Activated CD8-positive, alpha-beta memory T cell treated with anti-CD3 and anti-CD28 coated beads, Interleukin-2, amount 10 ng/mL, durations not matched to agents 7 days and 5 days (primary cell): Measurements from ENCODE around the gene UCN. TPM values are rescaled to one million over a fixed set of nuclear protein-coding genes. Genes with fewer than 3 reads are reported as not detected.
"Not testable (repeated sequence)": the region's sequence is repeated elsewhere in the genome, so short reads cannot be mapped to it uniquely, and the experiment has no call there.

Source experiments
- ATAC-seq: fragments of 150-1000 bp; cut with Tn5 transposase; one replicate; pipeline ENCODE4 v1.10.0; 2021; ENCODE audit warnings: moderate library complexity
- CTCF ChIA-PET: fragments of 350-600 bp; sonication (Branson Sonifier 250); formaldehyde crosslinking; loops from one replicate; lab custom pipeline; 2021; ENCODE audit warnings: antibody characterized with exemption; lab: Charles Lee
- DNase-seq: peaks from one replicate; pipeline ENCODE4 v3.0.0-alpha.2; 2020
- H3K27ac Mint-ChIP-seq: one replicate; pipeline ENCODE4 v1.8.0; 2021; ENCODE audit warnings: mild to moderate bottlenecking, mixed read lengths
- H3K27me3 Mint-ChIP-seq: one replicate; pipeline ENCODE4 v1.8.0; 2021; ENCODE audit warnings: mixed read lengths
- H3K36me3 Mint-ChIP-seq: one replicate; pipeline ENCODE4 v1.8.0; 2021; ENCODE audit warnings: mild to moderate bottlenecking, mixed read lengths
- H3K4me1 Mint-ChIP-seq: one replicate; pipeline ENCODE4 v1.8.0; 2021; ENCODE audit warnings: mixed read lengths
- H3K4me3 Mint-ChIP-seq: one replicate; pipeline ENCODE4 v1.8.0; 2021; ENCODE audit warnings: mild to moderate bottlenecking, moderate library complexity, mixed read lengths
- H3K9me3 Mint-ChIP-seq: one replicate; pipeline ENCODE4 v1.8.0; 2022; ENCODE audit warnings: low read depth, mixed read lengths
- total RNA-seq, 2 experiments: library from RNA; stranded (reverse); gene quantifications; one replicate each; pipeline ENCODE4 v1.2.3, GENCODE V29; 2021

The UCN gene
- total RNA-seq, 2 experiments from 2014 or later = 1.1 to 2.6 TPM

DNA sequence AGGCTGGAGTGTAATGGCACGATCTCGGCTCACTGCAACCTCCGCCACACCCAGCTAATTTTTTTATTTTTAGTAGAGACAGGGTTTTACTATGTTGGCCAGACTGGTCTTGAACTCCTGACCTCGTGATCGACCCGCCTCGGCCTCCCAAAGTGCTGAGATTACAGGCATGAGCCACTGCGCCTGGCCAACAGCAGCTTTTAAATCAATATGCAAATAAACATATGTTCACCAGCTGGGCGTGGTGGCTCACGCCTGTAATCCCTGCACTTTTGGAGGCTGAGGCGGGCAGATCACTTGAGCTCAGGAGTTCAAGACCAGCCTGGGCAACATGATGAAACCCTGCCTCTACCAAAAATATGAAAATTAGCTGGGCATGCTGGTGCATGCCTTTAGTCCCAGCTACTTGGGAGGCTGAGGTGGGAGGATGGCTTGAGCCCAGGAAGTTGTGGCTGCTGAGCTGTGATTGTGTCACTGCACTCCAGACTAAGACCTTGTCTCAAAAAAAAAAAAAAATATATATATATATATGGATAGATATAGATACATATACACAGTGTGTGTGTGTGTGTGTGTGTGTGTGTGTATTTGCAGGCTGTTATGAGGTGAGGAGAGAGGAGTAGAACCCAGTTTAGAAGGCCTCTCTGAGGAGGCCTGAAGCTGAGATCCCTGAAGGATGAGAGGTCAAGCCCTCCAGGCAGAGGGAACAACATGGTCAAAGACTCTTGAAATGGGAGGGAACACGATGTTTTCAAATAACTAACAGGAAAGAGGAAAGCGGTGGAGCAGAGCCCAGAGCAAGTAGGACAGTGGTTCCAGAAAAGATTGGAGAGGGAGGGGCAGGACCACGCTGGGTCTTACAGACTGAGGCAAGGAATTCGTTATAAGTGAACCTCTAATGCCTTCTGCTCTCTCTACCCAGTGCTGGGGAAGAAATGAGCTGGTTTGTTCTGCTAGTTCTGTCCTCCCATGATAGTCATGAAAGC lies 35.4 kb downstream of the UCN start:
- DNase-seq, H3K36me3 Mint-ChIP-seq, H3K4me3 Mint-ChIP-seq, H3K27ac Mint-ChIP-seq, H3K9me3 Mint-ChIP-seq, ATAC-seq, H3K4me1 Mint-ChIP-seq: not testable (repeated sequence)
- CTCF ChIA-PET = interaction anchor here (0.9 to 2.6 kb wide), 8 partner anchors 8 to 311 kb away, joined by 3 to 10 read pairs (median 4); partner anchors contain the start of genes SLC30A3 and TRIM54
- peaks cover 26% of the 10 kb centered on the region for H3K27me3 Mint-ChIP-seq

- H3K9me3 Mint-ChIP-seq = no peaks in the 10 kb centered on the region
Observed at GRCh38 chr2:27271631-27272340, 36.5 kb downstream of the UCN start.

GRCh38 chr2:27270670-27271069 lies 37.6 kb downstream of the UCN start:
- CTCF ChIA-PET = interaction anchor here (1.8 to 3.2 kb wide), 2 partner anchors 10 to 32 kb away, joined by 12 to 19 read pairs; partner anchors contain the start of gene TRIM54
- Mint-ChIP-seq H3K4me1 (peaks cover 4% of the 10 kb centered on the region), H3K9me3 (no peaks in the 10 kb centered on the region), H3K27me3 (peaks cover 17% of the 10 kb centered on the region), H3K27ac (no peak overlapping the region), H3K4me3 (no peak overlapping the region), H3K36me3 (no peaks in the 10 kb centered on the region)
- DNase-seq (no peak), ATAC-seq (no peak)

More at GRCh38 chr2:27271631-27272340, 36.5 kb downstream of the UCN start:
- DNase-seq = no peak
- H3K27me3 Mint-ChIP-seq = peaks cover 20% of the 10 kb centered on the region
- no peak overlapping the region for H3K4me3 Mint-ChIP-seq
- H3K36me3 Mint-ChIP-seq = no peaks in the 10 kb centered on the region
- CTCF ChIA-PET = interaction anchor here (0.6 to 3.2 kb wide), 8 partner anchors 9 to 173 kb away, joined by 3 to 19 read pairs (median 4); partner anchors contain the start of genes SLC30A3 and TRIM54
- no peak overlapping the region for H3K27ac Mint-ChIP-seq
- H3K4me1 Mint-ChIP-seq = peaks cover 4% of the 10 kb centered on the region
- ATAC-seq = no peak

DNA sequence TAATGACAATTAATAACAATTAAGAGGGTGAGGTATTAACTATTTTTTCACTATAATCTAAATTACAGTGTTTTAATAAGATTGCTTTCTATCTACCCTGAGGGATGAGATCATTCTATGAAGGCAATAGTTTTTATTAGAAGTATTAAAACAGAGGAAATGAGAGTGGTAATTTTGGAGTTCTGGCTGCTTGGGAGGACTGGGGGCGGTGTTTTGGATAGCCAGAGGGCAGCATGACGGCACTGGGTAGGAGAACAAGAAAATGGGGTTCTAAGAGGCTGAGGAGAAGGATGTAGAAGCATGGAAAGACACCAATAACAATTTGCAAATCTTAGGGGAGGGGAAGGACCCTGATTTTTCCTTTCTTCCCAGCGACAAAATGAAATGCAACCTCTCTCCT lies 38.1 kb downstream of the UCN start:
- Mint-ChIP-seq H3K4me1 (peaks cover 8% of the 10 kb centered on the region), H3K4me3 (no peak overlapping the region), H3K27me3 (peaks cover 17% of the 10 kb centered on the region), H3K27ac (no peak overlapping the region), H3K9me3 (no peaks in the 10 kb centered on the region), H3K36me3 (no peaks in the 10 kb centered on the region)
- DNase-seq (no peak), ATAC-seq (no peak)
- CTCF ChIA-PET = interaction anchor here (1.8 to 3.2 kb wide), 2 partner anchors 10 to 32 kb away, joined by 12 to 19 read pairs; partner anchors contain the start of gene TRIM54

DNA sequence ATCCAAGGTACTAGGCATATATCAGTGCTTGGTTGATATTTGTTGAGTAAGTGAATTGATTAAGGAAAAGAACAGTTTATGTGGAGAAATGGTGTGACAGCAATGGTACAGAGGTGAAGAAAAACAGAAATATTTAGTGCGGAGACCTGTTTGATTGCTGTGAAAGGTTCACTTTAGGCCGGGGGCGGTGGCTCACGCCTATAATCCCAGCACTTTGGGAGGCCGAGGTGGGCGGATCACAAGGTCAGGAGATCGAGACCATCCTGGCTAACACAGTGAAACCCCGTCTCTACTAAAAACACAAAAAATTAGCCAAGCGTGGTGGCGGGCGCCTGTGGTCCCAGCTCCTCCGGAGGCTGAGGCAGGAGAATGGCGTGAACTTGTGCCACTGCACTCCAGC lies 39.9 kb downstream of the UCN start:
- H3K27ac Mint-ChIP-seq, CTCF ChIA-PET, H3K4me3 Mint-ChIP-seq, H3K9me3 Mint-ChIP-seq, H3K36me3 Mint-ChIP-seq, ATAC-seq, DNase-seq: not testable (repeated sequence)
- H3K4me1 Mint-ChIP-seq = peaks cover 20% of the 10 kb centered on the region
- peaks cover 28% of the 10 kb centered on the region for H3K27me3 Mint-ChIP-seq

- CTCF ChIA-PET = interaction anchor here (1.0 to 6.4 kb wide), 10 partner anchors 8 to 307 kb away, joined by 3 to 65 read pairs (median 4); partner anchors contain the start of gene TRIM54
- ATAC-seq (no peak), DNase-seq (no peak)
- Mint-ChIP-seq H3K9me3 (no peaks in the 10 kb centered on the region), H3K27me3 (peaks cover 43% of the 10 kb centered on the region), H3K36me3 (no peaks in the 10 kb centered on the region), H3K4me3 (no peak overlapping the region), H3K27ac (no peak overlapping the region), H3K4me1 (peaks cover 22% of the 10 kb centered on the region)
Observed at GRCh38 chr2:27265536-27265870, 42.7 kb downstream of the UCN start.

GRCh38 chr2:27264753-27265535 lies 43.3 kb downstream of the UCN start:
- no peaks in the 10 kb centered on the region for H3K36me3 Mint-ChIP-seq
- no peak overlapping the region for H3K27ac Mint-ChIP-seq
- DNase-seq = peak; percentile 57
- CTCF ChIA-PET = interaction anchor here (1.0 to 6.4 kb wide), 10 partner anchors 9 to 306 kb away, joined by 3 to 65 read pairs (median 4); partner anchors contain the start of gene TRIM54
- no peaks in the 10 kb centered on the region for H3K9me3 Mint-ChIP-seq
- peaks cover 22% of the 10 kb centered on the region for H3K4me1 Mint-ChIP-seq
- H3K27me3 Mint-ChIP-seq = peaks cover 45% of the 10 kb centered on the region
- H3K4me3 Mint-ChIP-seq = peak overlapping the region; percentile 19
- ATAC-seq = peak; percentile 14

- Mint-ChIP-seq H3K9me3 (no peaks in the 10 kb centered on the region), H3K4me3 (peak overlapping the region; percentile 61), H3K27ac (no peak overlapping the region), H3K36me3 (no peaks in the 10 kb centered on the region), H3K27me3 (peaks cover 42% of the 10 kb centered on the region), H3K4me1 (peaks cover 22% of the 10 kb centered on the region)
- ATAC-seq = peak; percentile 24
- CTCF ChIA-PET = interaction anchor here (0.8 to 6.4 kb wide), 9 partner anchors 9 to 305 kb away, joined by 3 to 65 read pairs (median 4); partner anchors contain the start of gene TRIM54
- no peak for DNase-seq
Observed at GRCh38 chr2:27264253-27264752, 43.9 kb downstream of the UCN start.

GRCh38 chr2:27263287-27264252 lies 44.7 kb downstream of the UCN start:
- ATAC-seq = no peak

GRCh38 chr2:27262379-27263286 lies 45.6 kb downstream of the UCN start, which contains the start of gene SLC30A3:
Gene SLC30A3 (minus strand): TSS chr2:27263047. CDS start chr2:27262906, 141 bp downstream.
- ATAC-seq (peak; percentile 89), DNase-seq (peak; percentile 82)
- H3K4me3 Mint-ChIP-seq = peak within 1 kb of the TSS; percentile 61
- H3K9me3 Mint-ChIP-seq = no peaks in the 10 kb centered on the region
- no peaks in the 10 kb centered on the region for H3K36me3 Mint-ChIP-seq
- CTCF ChIA-PET = interaction anchor here (1.1 to 6.4 kb wide), 7 partner anchors 9 to 416 kb away, joined by 3 to 65 read pairs (median 5); partner anchors contain the start of gene TRIM54
- no peak within 1 kb of the TSS for H3K27ac Mint-ChIP-seq
- H3K4me1 Mint-ChIP-seq = peaks cover 22% of the 10 kb centered on the region
- H3K27me3 Mint-ChIP-seq = peaks cover 44% of the 10 kb centered on the region

More at GRCh38 chr2:27263287-27264252, 44.7 kb downstream of the UCN start:
- Mint-ChIP-seq H3K4me3 (peak overlapping the region; percentile 61), H3K36me3 (no peaks in the 10 kb centered on the region), H3K4me1 (peaks cover 22% of the 10 kb centered on the region), H3K27ac (no peak overlapping the region), H3K27me3 (peaks cover 42% of the 10 kb centered on the region), H3K9me3 (no peaks in the 10 kb centered on the region)
- CTCF ChIA-PET = interaction anchor here (0.8 to 6.4 kb wide), 9 partner anchors 9 to 417 kb away, joined by 3 to 65 read pairs (median 5); partner anchors contain the start of gene TRIM54
- no peak for DNase-seq
